Naive B cell (primary cell): ENCODE data around the gene DLEU7. TPM values are rescaled to one million over a fixed set of nuclear protein-coding genes. Genes with fewer than 3 reads are reported as not detected.

Source experiments
- ATAC-seq, 2 donors: fragments of 150-1000 bp; cut with Tn5 transposase; 2 replicates each; pipeline ENCODE4 v1.10.0; 2021; ENCODE audit warnings: low read depth in 2 of 2, mild to moderate bottlenecking in 2 of 2, moderate library complexity in 2 of 2
- DNase-seq: peaks from one replicate; pipeline ENCODE4 v3.0.0; 2022
- H3K27ac Mint-ChIP-seq, 6 donors: one replicate each; pipeline ENCODE4 v1.8.0; 2020 to 2022; ENCODE audit warnings: mild to moderate bottlenecking in 6 of 6, mixed read lengths in 6 of 6, moderate library complexity in 5 of 6, inconsistent platforms in 2 of 6
- H3K27me3 Mint-ChIP-seq, 3 donors: one replicate each; pipeline ENCODE4 v1.8.0; 2021 to 2022; ENCODE audit warnings: mixed read lengths in 3 of 3, mild to moderate bottlenecking in 1 of 3
- H3K36me3 Mint-ChIP-seq, 2 donors: one replicate each; pipeline ENCODE4 v1.8.0; 2020 to 2022; ENCODE audit warnings: mixed read lengths in 2 of 2, inconsistent platforms in 1 of 2, mild to moderate bottlenecking in 1 of 2
- H3K4me1 Mint-ChIP-seq, 3 donors: one replicate each; pipeline ENCODE4 v1.8.0; 2020 to 2022; ENCODE audit warnings: mixed read lengths in 3 of 3, inconsistent platforms in 1 of 3, mild to moderate bottlenecking in 1 of 3, moderate library complexity in 1 of 3
- H3K4me3 Mint-ChIP-seq, 8 donors: one replicate each; pipeline ENCODE4 v1.8.0; 2020 to 2022; ENCODE audit warnings: mild to moderate bottlenecking in 8 of 8, mixed read lengths in 8 of 8, moderate library complexity in 8 of 8, inconsistent platforms in 2 of 8
- H3K9me3 Mint-ChIP-seq, 7 donors: one replicate each; pipeline ENCODE4 v1.8.0; 2020 to 2022; ENCODE audit warnings: mixed read lengths in 7 of 7, mild to moderate bottlenecking in 5 of 7, inconsistent platforms in 2 of 7, moderate library complexity in 1 of 7
- polyA plus RNA-seq, 6 donors: library from polyadenylated mRNA; unstranded; fragments of 300-500 nt; fragmentation: Illumina TruSeq; gene quantifications; one replicate each; pipeline ENCODE4 v1.2.3, GENCODE V29; 2021; ENCODE audit warnings: low read depth in 6 of 6

The DLEU7 gene
- polyA plus RNA-seq, 6 donors from 2014 or later = 0.36 TPM; not detected in 5

DNA sequence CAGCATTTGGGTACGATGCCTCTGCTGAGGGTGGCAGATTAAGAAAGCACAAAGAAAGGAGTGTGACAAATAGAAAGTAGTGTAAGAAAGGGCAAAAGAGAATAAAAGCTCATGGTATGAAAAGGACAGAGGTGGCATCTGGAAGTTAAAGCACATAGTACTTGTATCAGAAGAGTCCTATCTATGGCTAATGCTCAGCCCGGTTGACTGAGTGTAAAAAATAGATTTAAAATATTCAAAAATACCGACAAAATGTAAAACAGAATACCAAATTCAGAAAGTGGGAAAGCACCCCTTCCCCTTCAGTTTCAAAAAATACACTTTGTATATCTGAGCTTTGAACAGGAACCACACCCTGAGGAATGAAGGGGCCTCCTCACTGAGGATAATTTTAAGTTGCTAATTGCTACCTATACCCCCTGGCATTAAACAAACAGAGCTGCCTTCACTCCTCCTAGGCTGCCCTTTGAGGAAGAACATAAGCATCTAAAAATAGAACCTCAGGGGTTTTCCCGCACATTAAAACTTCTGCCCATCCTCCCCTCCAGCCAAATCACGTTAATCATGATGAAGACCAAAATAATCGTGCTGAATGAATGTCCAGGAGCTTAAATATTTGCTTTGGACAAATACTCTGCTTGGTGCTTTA, 43.3 kb downstream of the DLEU7 start:
- peaks cover 0 to 6% (median 2%) of the 10 kb centered on the region in 7 donors for H3K9me3 Mint-ChIP-seq
- DNase-seq (peak; percentile 64), ATAC-seq (peak; percentile 73 to 78)
- H3K36me3 Mint-ChIP-seq = peaks cover 0 to 8% of the 10 kb centered on the region in 2 donors
- H3K27ac Mint-ChIP-seq = peak overlapping the region; percentile 57 to 98 (median 96)
- H3K27me3 Mint-ChIP-seq = no peaks in the 10 kb centered on the region
- H3K4me1 Mint-ChIP-seq = peaks cover 47 to 54% (median 51%) of the 10 kb centered on the region in 3 donors
- H3K4me3 Mint-ChIP-seq = peak overlapping the region; percentile 42 to 87 (median 72)

DNA sequence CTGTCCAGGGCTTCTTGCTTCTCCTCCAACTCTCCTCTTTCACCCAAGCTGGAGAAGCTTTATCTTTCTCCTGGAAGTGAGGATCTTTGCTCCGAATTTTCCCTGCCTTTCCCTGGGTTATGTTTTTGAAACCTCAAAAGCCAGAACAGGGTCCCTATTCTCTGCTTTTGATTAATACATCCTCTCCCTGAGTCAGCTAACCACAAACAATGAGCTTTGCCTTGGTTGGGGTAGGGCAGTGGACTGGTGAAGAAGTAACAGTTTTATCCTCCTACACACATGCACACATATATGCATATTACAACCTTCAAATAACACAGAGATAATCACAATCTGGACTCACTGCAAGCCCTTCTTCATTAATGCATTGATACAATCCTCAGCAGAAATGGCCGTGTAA, 44.6 kb downstream of the DLEU7 start:
- Mint-ChIP-seq H3K4me3 (peak overlapping the region in 5 of 8 donors; percentile 30 to 54 (median 47)), H3K27me3 (no peaks in the 10 kb centered on the region), H3K4me1 (peaks cover 47 to 57% (median 56%) of the 10 kb centered on the region in 3 donors), H3K9me3 (peaks cover 0 to 6% (median 0%) of the 10 kb centered on the region in 7 donors), H3K27ac (peak overlapping the region; percentile 23 to 98 (median 78)), H3K36me3 (peaks cover 0 to 7% of the 10 kb centered on the region in 2 donors)
- ATAC-seq (no peak), DNase-seq (no peak)

DNA sequence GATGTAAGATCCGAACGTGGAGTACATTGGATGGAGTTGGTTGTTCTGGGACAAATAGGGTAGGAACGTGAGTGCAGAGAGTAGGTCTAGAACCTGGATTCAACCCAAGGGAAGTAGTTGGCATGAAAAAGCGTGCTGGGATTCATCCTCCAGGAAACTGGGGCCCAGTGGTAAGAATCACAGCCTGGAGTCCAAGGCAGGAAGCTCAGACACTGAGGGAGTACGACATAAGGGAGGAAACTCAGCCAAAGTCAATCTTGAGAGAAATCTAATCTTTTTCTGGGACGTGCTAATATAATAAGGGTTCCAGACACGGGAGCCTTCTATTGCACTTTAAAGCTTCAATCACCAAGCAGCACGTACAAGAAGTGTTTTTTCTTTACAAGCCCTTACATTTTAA, 46.4 kb downstream of the DLEU7 start:
- no peak for ATAC-seq
- H3K27ac Mint-ChIP-seq = peak overlapping the region in 5 of 6 donors; percentile 33 to 77 (median 71)
- H3K27me3 Mint-ChIP-seq = no peaks in the 10 kb centered on the region
- H3K36me3 Mint-ChIP-seq = peaks cover 5 to 15% of the 10 kb centered on the region in 2 donors
- DNase-seq = no peak
- peaks cover 46 to 73% (median 69%) of the 10 kb centered on the region in 3 donors for H3K4me1 Mint-ChIP-seq
- peak overlapping the region in 2 of 8 donors; percentile 17 to 38 for H3K4me3 Mint-ChIP-seq
- peaks cover 0 to 12% (median 1%) of the 10 kb centered on the region in 7 donors for H3K9me3 Mint-ChIP-seq

DNA sequence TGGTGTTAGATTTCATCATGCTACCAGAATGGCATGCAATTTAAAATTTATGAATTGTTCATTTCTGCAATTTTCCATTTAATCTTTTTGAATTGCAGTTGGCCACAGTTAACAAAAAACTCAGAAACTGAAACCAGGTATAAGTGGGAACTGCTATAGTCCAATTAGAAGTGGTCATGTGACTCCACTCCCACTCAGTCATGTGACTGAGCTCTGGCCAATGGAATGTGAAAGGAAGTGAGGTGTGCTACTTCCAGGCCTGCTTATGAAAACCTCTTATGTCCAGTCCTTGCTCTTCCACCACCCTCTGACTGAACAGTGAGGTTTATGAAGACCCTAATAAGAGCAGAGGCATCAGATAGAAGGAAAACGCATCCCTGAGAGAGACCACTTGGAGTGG, 47.0 kb downstream of the DLEU7 start:
- DNase-seq = no peak
- Mint-ChIP-seq H3K4me1 (peaks cover 40 to 68% (median 63%) of the 10 kb centered on the region in 3 donors), H3K4me3 (no peak overlapping the region), H3K27ac (peak overlapping the region; percentile 33 to 80 (median 74)), H3K9me3 (peaks cover 0 to 12% (median 1%) of the 10 kb centered on the region in 7 donors), H3K36me3 (peaks cover 5 to 15% of the 10 kb centered on the region in 2 donors), H3K27me3 (no peaks in the 10 kb centered on the region)
- no peak for ATAC-seq

DNA sequence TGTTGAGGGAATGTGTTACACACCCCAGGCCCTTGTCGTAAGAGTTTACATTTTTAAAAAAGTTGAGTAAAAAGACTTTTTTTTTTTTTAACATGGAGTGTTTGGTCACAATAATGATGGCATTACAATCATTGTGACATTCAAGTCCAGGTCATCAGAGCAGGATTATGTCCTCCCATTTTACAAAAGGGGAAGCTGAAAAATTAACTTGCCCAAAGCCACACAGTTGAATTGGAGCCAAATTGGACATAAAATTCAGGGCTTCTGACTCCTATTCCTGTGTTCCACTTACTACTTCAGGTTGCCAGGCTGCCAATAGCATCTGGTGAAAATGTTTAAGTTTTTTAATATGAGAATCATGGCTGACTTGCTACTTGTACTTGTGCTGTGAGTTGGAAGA, 49.3 kb downstream of the DLEU7 start:
- H3K27me3 Mint-ChIP-seq = no peaks in the 10 kb centered on the region
- DNase-seq (no peak), ATAC-seq (no peak)
- peaks cover 5 to 15% of the 10 kb centered on the region in 2 donors for H3K36me3 Mint-ChIP-seq
- H3K4me1 Mint-ChIP-seq = peaks cover 20 to 47% (median 41%) of the 10 kb centered on the region in 3 donors
- no peak overlapping the region for H3K4me3 Mint-ChIP-seq
- H3K9me3 Mint-ChIP-seq = peaks cover 0 to 12% (median 1%) of the 10 kb centered on the region in 7 donors
- peak overlapping the region in 1 of 6 donors; percentile 89 for H3K27ac Mint-ChIP-seq

DNA sequence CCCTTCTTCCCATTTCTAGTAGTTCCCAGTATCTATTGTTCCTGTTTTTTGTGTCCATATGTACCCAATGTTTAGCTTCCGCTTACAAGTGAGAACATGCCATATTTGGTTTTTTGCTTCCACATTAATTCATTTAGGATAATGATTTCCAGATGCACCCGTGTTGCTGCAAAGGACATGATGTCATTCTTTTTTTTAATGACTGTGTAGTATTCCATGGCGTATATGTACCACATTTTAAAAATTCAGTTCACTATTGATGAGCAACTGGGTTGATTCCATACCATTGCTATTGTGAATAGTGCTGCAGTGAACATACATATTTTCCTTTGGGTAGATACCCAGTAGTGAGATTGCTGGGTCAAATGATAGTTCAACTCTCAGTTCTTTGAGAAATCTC, 50.5 kb downstream of the DLEU7 start:
- H3K9me3 Mint-ChIP-seq = peaks cover 0 to 12% (median 1%) of the 10 kb centered on the region in 7 donors
- no peak for DNase-seq

DNA sequence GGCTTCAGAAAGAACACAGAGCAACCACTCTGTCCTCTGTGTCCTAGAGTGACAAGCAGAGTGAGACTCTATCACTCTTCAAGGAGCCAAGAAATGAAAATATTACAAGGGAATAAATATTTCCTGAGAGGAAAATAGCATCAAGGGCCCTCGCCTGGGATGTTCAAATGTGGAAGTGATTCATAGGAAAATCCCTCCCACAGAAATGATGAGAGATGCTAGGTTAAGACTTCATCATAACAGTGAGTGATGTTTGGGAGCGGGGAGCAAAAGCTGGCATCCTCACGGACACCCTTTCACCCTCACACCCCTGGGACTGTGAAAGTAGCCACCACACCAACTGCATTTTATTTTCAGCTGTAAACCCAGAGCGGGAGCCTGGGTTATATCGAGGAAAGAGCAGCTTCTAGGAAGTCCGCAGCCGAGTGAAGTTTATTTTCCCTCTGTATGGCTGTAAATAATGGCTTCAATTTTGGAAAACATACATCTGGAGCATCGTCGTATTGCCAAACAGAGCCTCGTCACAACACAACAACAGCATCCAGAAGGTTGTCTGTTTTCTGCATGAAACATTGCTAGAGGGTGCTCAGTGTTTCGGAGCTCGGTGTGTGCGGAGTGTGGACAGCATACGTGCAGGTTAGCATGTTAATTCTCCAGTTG, 54.8 kb downstream of the DLEU7 start:
- DNase-seq = no peak
- H3K4me3 Mint-ChIP-seq = no peak overlapping the region

More for the DNA sequence above, 50.5 kb downstream of the DLEU7 start:
- H3K27me3 Mint-ChIP-seq = no peaks in the 10 kb centered on the region
- H3K27ac Mint-ChIP-seq = peak overlapping the region in 1 of 6 donors; percentile 33
- H3K4me1 Mint-ChIP-seq = peaks cover 10 to 39% (median 36%) of the 10 kb centered on the region in 3 donors
- ATAC-seq = no peak
- H3K4me3 Mint-ChIP-seq = peak overlapping the region in 1 of 8 donors; percentile 44
- H3K36me3 Mint-ChIP-seq = peaks cover 10 to 15% of the 10 kb centered on the region in 2 donors

DNA sequence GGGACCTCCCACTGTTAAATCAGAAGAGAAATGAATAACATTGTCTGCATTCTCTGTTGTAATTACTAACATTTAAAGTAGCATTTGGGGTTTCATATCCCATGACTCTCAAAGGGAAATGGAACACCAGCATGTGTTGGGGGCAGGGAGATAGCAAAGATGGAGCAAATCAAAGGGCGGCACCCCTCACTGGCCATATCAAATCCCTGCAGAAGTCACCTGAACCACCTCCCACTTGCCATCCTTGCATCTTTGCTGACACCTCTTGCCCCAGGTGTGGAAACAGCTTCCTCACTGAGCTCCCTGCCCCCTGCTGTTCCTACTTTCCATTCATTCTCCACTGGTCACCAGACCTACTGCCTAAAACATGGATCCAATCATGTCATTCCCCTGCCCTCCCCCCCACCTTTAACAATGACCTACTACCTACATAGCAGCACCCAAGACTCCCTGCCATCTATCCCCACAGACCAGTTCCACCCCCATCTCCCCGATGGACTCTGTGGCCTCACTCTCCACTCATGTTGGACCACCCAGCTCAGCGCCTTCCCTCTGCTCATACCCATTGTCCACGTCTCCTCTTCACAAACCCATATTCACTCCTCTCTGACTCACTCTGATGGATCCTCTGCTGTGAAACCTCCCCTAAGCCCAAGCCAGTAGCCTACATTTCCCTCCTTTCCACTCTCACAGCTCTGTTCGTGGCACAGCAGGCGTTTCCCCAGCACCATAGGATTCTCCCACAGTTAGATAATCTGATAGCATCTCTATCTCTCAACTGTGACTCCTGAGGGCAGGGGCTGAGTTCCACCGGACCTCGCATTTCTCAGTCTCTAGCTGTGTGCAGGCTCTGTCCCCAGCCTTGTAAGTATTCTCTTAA, 55.9 kb downstream of the DLEU7 start:
- H3K27ac Mint-ChIP-seq = peak overlapping the region in 1 of 6 donors; percentile 1

More for the DNA sequence above, 54.8 kb downstream of the DLEU7 start:
- peaks cover 3 to 27% (median 27%) of the 10 kb centered on the region in 3 donors for H3K4me1 Mint-ChIP-seq
- H3K27me3 Mint-ChIP-seq = no peaks in the 10 kb centered on the region
- H3K27ac Mint-ChIP-seq = peak overlapping the region in 2 of 6 donors; percentile 5 to 87
- peaks cover 0 to 9% (median 0%) of the 10 kb centered on the region in 7 donors for H3K9me3 Mint-ChIP-seq
- ATAC-seq = no peak
- H3K36me3 Mint-ChIP-seq = peaks cover 8 to 10% of the 10 kb centered on the region in 2 donors

DNA sequence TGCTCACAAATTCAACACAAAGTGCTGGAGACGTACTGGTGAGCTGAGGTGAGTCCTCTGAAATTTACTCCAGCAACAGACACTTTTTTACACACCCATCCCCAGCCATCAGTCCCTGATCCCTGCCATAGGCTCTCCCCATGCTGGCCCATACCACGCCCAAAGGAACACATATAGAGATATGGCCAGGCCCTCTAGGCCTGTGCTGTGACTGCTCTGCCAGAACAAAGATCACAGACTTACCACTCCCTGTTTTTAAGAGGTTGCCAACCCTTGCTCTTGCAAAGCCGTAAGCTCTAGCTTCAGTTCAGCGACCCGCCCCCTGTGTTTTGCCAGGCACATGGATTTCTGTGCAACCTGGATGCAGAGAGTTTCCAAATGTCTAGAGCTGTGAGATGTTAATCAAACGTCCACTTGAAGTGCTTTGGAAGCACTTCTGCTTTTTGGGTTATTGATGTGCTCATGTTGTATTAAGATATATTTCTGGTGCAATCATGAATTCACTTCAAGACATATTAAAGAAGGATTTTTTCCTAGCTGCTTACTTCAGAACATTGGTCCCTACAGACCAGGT, 59.7 kb downstream of the DLEU7 start:
- peak overlapping the region in 2 of 6 donors; percentile 49 to 50 for H3K27ac Mint-ChIP-seq
- ATAC-seq = peak in 1 of 2 donors; percentile 33
- peaks cover 0 to 5% (median 0%) of the 10 kb centered on the region in 7 donors for H3K9me3 Mint-ChIP-seq
- peaks cover 18 to 35% (median 30%) of the 10 kb centered on the region in 3 donors for H3K4me1 Mint-ChIP-seq
- H3K4me3 Mint-ChIP-seq = peak overlapping the region in 3 of 8 donors; percentile 56 to 75 (median 64)
- H3K36me3 Mint-ChIP-seq = peaks cover 0 to 5% of the 10 kb centered on the region in 2 donors
- DNase-seq = no peak
- no peaks in the 10 kb centered on the region for H3K27me3 Mint-ChIP-seq

More for the DNA sequence above, 55.9 kb downstream of the DLEU7 start:
- no peak for ATAC-seq
- H3K4me3 Mint-ChIP-seq = no peak overlapping the region
- no peaks in the 10 kb centered on the region for H3K27me3 Mint-ChIP-seq
- no peak for DNase-seq
- peaks cover under 1 to 5% of the 10 kb centered on the region in 2 donors for H3K36me3 Mint-ChIP-seq
- H3K9me3 Mint-ChIP-seq = peaks cover 0 to 5% (median 0%) of the 10 kb centered on the region in 7 donors
- H3K4me1 Mint-ChIP-seq = peaks cover 14 to 28% (median 28%) of the 10 kb centered on the region in 3 donors

DNA sequence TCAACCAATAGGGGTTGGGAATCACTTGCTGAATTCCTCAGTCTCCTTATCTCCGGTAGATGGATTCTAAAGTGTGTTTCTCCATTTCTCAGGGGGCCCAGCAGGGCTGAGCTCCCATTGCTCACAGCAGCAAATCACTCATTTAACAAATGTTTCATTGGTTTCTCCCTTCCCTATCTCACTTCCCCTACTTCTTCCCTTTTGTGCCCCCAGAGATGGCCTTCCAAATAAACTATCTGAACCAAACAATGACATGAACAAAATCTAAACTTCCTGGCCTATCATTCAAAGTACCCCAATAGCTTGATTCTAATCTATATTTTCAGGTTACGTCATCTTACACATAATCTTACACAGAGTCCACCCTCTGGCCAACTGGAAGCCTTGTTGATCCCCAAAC, 60.4 kb downstream of the DLEU7 start:
- Mint-ChIP-seq H3K9me3 (peaks cover 0 to 5% (median 0%) of the 10 kb centered on the region in 7 donors), H3K36me3 (no peaks in the 10 kb centered on the region), H3K4me3 (peak overlapping the region in 3 of 8 donors; percentile 1 to 75 (median 4)), H3K4me1 (peaks cover 22 to 35% (median 31%) of the 10 kb centered on the region in 3 donors), H3K27me3 (no peaks in the 10 kb centered on the region), H3K27ac (peak overlapping the region in 4 of 6 donors; percentile 4 to 50 (median 34))
- DNase-seq (no peak), ATAC-seq (no peak)

DNA sequence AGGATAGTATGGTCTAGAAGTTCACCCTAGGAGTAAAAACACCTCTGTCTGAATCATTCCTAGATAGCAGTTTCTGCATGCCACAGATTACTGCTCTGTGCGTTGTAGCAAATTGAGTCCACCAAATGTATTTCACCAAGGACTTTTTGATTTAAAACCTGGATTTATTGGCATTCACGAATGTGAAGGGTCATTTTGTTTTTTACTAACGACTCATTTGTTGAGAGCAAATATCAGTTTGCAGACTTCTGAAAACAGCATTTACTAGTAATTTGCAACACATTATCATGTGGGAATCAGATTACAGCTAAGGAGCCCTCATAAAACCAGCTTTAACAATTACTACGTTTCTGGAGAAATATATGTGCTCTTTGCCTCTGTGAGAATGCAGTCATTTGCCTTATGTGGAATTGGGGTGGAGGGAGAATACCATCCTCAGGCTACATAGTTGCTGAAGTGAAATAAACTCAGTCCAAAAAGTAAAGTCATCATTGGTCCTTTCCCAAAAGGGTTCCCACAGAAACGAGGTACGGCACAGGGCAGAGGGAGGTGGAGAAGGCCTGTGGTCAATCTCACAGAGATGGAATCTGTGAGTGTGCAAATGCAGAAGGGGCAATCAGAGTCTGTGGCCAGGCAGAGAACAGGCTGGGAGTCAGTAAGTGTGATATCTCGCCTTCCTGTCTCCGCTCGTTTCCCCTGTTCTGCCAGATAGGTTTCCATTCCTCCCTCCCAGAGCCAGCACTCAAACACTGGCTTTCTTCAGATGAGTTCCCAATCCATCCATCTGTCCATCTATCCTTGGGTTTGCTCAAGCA, 63.1 kb downstream of the DLEU7 start:
- H3K4me3 Mint-ChIP-seq = no peak overlapping the region
- no peak for ATAC-seq
- peaks cover 0 to 10% (median 8%) of the 10 kb centered on the region in 7 donors for H3K9me3 Mint-ChIP-seq
- H3K4me1 Mint-ChIP-seq = peaks cover 26 to 34% (median 29%) of the 10 kb centered on the region in 3 donors
- no peak overlapping the region for H3K27ac Mint-ChIP-seq
- H3K36me3 Mint-ChIP-seq = peaks cover 7% of the 10 kb centered on the region in 2 donors
- H3K27me3 Mint-ChIP-seq = no peaks in the 10 kb centered on the region
- DNase-seq = no peak
